GM12875 (cell line): ENCODE measurements around the gene TRAIP.

Experiments used
- H3K4me3 ChIP-seq: one replicate; pipeline ENCODE4 v1.5.1; 2011; ENCODE audit warnings: low read depth, low read length, control low read depth
- CTCF ChIP-seq: IDR thresholded peaks from 2 replicates; pipeline ENCODE4 v1.5.1; 2011; ENCODE audit warnings: low read depth, mild to moderate bottlenecking, control low read depth, inconsistent platforms, low read length, moderate library complexity, borderline replicate concordance; ENCODE audit not compliant: insufficient read depth

Gene TRAIP

DNA sequence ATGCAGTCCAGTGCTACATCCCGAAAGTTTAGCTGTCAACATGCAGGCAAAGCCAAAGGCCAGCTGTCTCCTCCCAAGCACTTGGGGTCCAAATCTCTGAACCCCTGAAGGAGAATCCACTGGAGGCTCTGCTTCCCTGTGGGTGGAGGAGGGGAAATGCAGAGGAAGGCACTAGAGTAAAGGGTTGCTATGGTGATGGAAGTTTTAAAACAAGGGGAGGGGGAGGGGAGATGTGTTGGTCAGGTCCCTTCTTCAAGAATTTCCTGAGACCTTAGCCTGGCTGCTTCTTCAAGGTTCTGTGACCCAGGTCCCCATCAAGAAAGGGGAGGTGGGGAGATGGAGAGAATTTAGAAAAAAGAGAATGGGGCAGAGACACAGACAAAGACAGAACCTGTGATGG lies 11.0 kb upstream of the TRAIP start:
- no peak overlapping the region for H3K4me3 ChIP-seq
- TF ChIP-seq CTCF: no peak

DNA sequence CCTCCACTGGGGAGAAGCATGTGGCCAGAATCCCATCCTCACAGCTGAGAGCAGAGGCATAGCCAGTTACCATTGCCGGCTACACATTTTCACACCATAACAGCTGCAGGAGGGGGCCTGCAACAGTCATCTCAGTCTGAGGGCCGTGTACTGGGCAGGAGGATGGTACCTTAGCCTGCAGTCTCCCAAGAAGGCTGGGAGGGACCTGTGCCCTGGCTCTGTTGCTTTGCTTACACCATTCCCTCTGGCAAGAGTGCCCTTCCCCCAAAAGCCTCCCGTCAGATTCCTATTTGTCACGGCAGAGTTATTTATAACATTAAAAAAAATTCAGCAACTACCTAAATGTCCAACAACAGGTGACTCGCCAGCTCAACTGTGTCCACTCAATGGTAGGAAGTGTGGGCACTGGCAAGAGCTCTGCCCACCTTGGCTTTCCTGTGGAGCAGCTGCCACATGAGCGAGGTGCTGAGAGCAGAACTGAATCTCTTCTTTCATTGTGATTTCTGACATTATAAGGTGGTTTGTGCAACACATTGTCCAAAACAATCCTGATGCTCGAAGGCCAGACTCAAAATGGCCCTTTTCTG lies 8.9 kb upstream of the TRAIP start:
- no peak overlapping the region for H3K4me3 ChIP-seq
- no peak for TF ChIP-seq CTCF

- no peak for TF ChIP-seq CTCF
- H3K4me3 ChIP-seq: no peak overlapping the region
These were observed 8.1 kb upstream of the TRAIP start for GRCh38 chr3:49864505-49864904.

DNA sequence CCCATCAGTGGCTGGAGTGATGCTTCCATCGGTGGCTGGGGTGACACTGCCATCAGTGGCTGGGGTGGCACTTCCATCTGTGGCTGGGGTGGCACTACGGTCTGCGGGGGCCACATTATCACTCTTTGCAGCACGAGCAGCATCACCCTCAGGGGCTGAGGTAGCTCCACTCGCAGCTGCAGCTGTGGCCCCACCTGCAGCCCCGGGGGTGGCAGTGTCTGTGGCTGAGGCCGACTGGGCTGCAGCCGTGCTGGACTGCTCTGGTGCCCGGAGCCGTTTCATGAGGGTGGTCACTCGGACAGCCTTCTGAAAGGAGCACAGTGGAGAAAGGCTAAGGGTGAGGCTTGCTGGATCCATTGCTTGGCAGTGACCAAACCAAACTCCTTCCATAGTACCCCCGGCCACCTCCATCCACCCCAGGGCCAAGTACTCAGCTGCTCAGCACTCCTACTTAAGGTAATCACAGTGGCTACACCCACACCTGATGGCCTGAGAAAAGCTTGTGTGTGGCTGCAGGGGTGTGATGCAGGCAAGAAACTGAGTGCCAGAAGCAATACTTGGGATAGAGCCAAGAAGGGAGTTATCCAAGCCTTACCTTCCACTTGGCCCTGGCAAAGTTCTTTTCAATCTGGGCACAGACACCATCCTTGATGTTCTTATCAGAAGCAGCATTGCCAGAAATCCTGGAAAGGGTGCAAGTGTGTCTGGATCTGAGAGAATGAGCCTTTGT lies 3.4 kb upstream of the TRAIP start:
- H3K4me3 ChIP-seq: no peak overlapping the region
- TF ChIP-seq CTCF: no peak

- peak overlapping the region; percentile 98 for H3K4me3 ChIP-seq
- no peak for TF ChIP-seq CTCF
These were observed 702 bp downstream of the TRAIP start for GRCh38 chr3:49855662-49856061.

GRCh38 chr3:49845694-49846093 lies 10.7 kb downstream of the TRAIP start:
- H3K4me3 ChIP-seq: no peak overlapping the region
- TF ChIP-seq CTCF: no peak

DNA sequence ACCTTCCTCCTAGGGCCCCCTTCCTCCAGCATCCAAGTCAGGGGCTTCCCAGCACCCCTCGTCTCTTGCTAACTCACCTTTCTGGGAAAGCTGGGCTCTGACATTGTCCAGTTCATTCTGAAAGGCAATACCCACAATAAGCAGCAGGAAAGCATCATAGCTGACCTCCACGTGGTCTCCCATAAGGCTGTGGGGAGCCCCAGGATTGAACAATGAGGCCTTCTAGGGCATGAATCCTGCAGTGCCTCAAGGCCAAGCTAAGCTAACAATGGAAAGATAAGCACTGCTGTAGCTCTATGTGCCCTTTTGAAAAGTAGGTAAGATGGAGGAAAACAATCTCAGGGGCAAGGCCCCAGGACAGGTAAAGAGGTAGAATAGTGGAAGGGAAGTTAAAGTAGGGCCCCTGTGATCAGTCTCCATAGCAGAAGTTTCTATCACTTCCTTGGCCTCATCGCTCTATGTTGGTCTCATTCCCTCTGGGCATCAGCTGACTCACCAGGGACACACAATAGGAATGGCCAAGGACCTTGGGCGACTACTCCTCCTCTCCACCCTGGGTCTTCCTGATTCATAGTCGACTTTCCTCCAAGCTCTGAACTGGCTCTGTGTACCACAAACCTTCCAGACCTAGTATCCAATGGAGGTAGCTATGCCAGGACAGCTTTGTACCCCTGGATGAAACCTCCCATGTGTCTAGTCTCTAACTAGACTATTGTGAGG lies 11.7 kb downstream of the TRAIP start:
- no peak overlapping the region for H3K4me3 ChIP-seq
- TF ChIP-seq CTCF: no peak
